Stimulated activated CD4-positive, alpha-beta T cell treated with anti-CD3 and anti-CD28 coated beads, Interleukin-1b, Interleukin-23, amount 100 ng/mL, for 48 hours (primary cell): ENCODE results near the gene ABCB11.

Experiments
- DNase-seq: peaks from one replicate; pipeline ENCODE4 v3.0.0-alpha.2; 2020

The ABCB11 gene

GRCh38 chr2:169041594-169041993 is 10.5 kb upstream of the ABCB11 start:
- DNase-seq, result no peak

- no peak for DNase-seq
Measured at GRCh38 chr2:169039702-169040101, 8.6 kb upstream of the ABCB11 start.

GRCh38 chr2:169038338-169038757 is 7.2 kb upstream of the ABCB11 start:
- DNase-seq, result peak; percentile 4

- no peak for DNase-seq
Measured at GRCh38 chr2:169036736-169037440, 5.8 kb upstream of the ABCB11 start.

GRCh38 chr2:169035887-169036286 is 4.8 kb upstream of the ABCB11 start:
- DNase-seq, result no peak

GRCh38 chr2:169034984-169035544 is 3.9 kb upstream of the ABCB11 start:
- no peak for DNase-seq

- DNase-seq, result no peak
Measured at GRCh38 chr2:169034256-169034655, 3.1 kb upstream of the ABCB11 start.

- DNase-seq, result no peak
Measured at GRCh38 chr2:169029341-169029740, 1.8 kb downstream of the ABCB11 start.

- DNase-seq, result no peak
Measured at GRCh38 chr2:169027234-169027633, 3.9 kb downstream of the ABCB11 start.

- no peak for DNase-seq
Measured at GRCh38 chr2:169026056-169026455, 5.1 kb downstream of the ABCB11 start.

- DNase-seq, result no peak
Measured at GRCh38 chr2:169023161-169023560, 8.0 kb downstream of the ABCB11 start.

- DNase-seq, result no peak
Measured at GRCh38 chr2:169018390-169018789, 12.7 kb downstream of the ABCB11 start.

- no peak for DNase-seq
Measured at GRCh38 chr2:169015943-169016342, 15.2 kb downstream of the ABCB11 start.

- no peak for DNase-seq
Measured at GRCh38 chr2:169014780-169015179, 16.3 kb downstream of the ABCB11 start.

GRCh38 chr2:169013628-169014026 is 17.5 kb downstream of the ABCB11 start:
- no peak for DNase-seq

- no peak for DNase-seq
Measured at GRCh38 chr2:169012812-169013627, 18.1 kb downstream of the ABCB11 start.

GRCh38 chr2:169012191-169012792 is 18.8 kb downstream of the ABCB11 start:
- peak; percentile 22 for DNase-seq

GRCh38 chr2:169011698-169012097 is 19.4 kb downstream of the ABCB11 start:
- DNase-seq, result no peak

- DNase-seq, result no peak
Measured at GRCh38 chr2:169010633-169011460, 20.3 kb downstream of the ABCB11 start.

- DNase-seq, result no peak
Measured at GRCh38 chr2:169009865-169010579, 21.1 kb downstream of the ABCB11 start.

GRCh38 chr2:169007941-169008340 is 23.2 kb downstream of the ABCB11 start:
- no peak for DNase-seq

- DNase-seq, result no peak
Measured at GRCh38 chr2:169007356-169007755, 23.8 kb downstream of the ABCB11 start.
